Measurements from ENCODE around the gene MAP3K15.
"Not testable (repeated sequence)": the region's sequence is repeated elsewhere in the genome, so short reads cannot be mapped to it uniquely, and the experiment has no call there.

- TF ChIP-seq EZH2 (IDR thresholded peaks at IDR 0.05); POLR2AphosphoS5 (IDR thresholded peaks at IDR 0.05; ENCODE audit: low read depth, low read length); CTCF (IDR thresholded peaks at IDR 0.05 in 2 of 3, conservative IDR thresholded peaks at IDR 0.05 in 1 of 3; ENCODE audit: borderline replicate concordance in 1 of 3, insufficient read depth in 1 of 3, low read depth in 2 of 3, low read length in 2 of 3); EZH2phosphoT487 (IDR thresholded peaks at IDR 0.05; ENCODE audit: borderline replicate concordance); ZBTB33 (IDR thresholded peaks at IDR 0.05; ENCODE audit: extremely low read depth, insufficient replicate concordance, low read length); ZFX (IDR thresholded peaks at IDR 0.05); ZNF274 (IDR thresholded peaks at IDR 0.05; ENCODE audit: low read depth, low read length); REST (IDR thresholded peaks at IDR 0.05; ENCODE audit: low read depth); POLR2A (IDR thresholded peaks at IDR 0.05; ENCODE audit: borderline replicate concordance, extremely low read depth, insufficient read depth, insufficient read length); ELF1 (IDR thresholded peaks at IDR 0.05; ENCODE audit: borderline replicate concordance, low read depth); RAD21 (IDR thresholded peaks at IDR 0.05; ENCODE audit: low read depth): not testable (repeated sequence)
Measured at GRCh38 chrX:19511796-19512195, 3.5 kb downstream of the MAP3K15 start.

Measured in HCT116 (cell line).